ENCODE measurements around the gene IQCF6.
"Not testable (repeated sequence)": the region's sequence is repeated elsewhere in the genome, so short reads cannot be mapped to it uniquely, and the experiment has no call there.

The IQCF6 gene

GRCh38 chr3:51753763-51754750 is 25.0 kb downstream of the IQCF6 start:
- not testable (repeated sequence) for DNase-seq

GRCh38 chr3:51751287-51751686 is 27.8 kb downstream of the IQCF6 start:
- no peak for DNase-seq

- no peak for DNase-seq
Observed at GRCh38 chr3:51750878-51751277, 28.2 kb downstream of the IQCF6 start.

GRCh38 chr3:51748327-51748726 is 30.7 kb downstream of the IQCF6 start:
- no peak for DNase-seq

GRCh38 chr3:51747840-51748239 is 31.2 kb downstream of the IQCF6 start:
- no peak for DNase-seq

GRCh38 chr3:51742978-51743377 is 36.1 kb downstream of the IQCF6 start:
- not testable (repeated sequence) for DNase-seq

GRCh38 chr3:51742320-51742719 is 36.7 kb downstream of the IQCF6 start:
- DNase-seq: not testable (repeated sequence)

GRCh38 chr3:51739110-51739509 is 39.9 kb downstream of the IQCF6 start:
- DNase-seq: no peak

GRCh38 chr3:51735950-51736349 is 43.1 kb downstream of the IQCF6 start:
- DNase-seq: no peak

- DNase-seq: no peak
Observed at GRCh38 chr3:51735039-51735438, 44.0 kb downstream of the IQCF6 start.

- DNase-seq: no peak
Observed at GRCh38 chr3:51734572-51734907, 44.5 kb downstream of the IQCF6 start.

GRCh38 chr3:51733859-51734571 is 45.0 kb downstream of the IQCF6 start:
- DNase-seq: no peak

GRCh38 chr3:51729042-51729633 is 49.9 kb downstream of the IQCF6 start:
- DNase-seq: no peak
